DOHH2 (cell line): ENCODE results near the gene LHFPL6.

Source experiments
- H3F3A ChIP-seq: fragments of 200-600 bp; sonication (generic), shearing (Covaris generic); 2 replicates; pipeline ENCODE4 v1.6.0; 2016; ENCODE audit warnings: antibody characterized with exemption, mild to moderate bottlenecking; ENCODE audit not compliant: control insufficient read depth, insufficient read depth
- H3K27ac ChIP-seq: fragments of 200-600 bp; sonication (generic); 2 replicates; pipeline ENCODE4 v1.5.1; 2014; ENCODE audit warnings: low read depth, mild to moderate bottlenecking, low read length, moderate library complexity
- H3K27me3 ChIP-seq: fragments of 200-600 bp; sonication (generic); 2 replicates; pipeline ENCODE4 v1.6.1; 2014; ENCODE audit warnings: mild to moderate bottlenecking, low read length, mixed read lengths; ENCODE audit not compliant: control insufficient read depth
- H3K36me3 ChIP-seq: fragments of 200-600 bp; sonication (generic); 2 replicates; pipeline ENCODE4 v1.6.1; 2014; ENCODE audit warnings: mild to moderate bottlenecking, low read length, moderate library complexity, mixed read lengths; ENCODE audit not compliant: control insufficient read depth
- H3K4me1 ChIP-seq: fragments of 200-600 bp; sonication (generic); 2 replicates; pipeline ENCODE4 v1.6.1; 2014; ENCODE audit warnings: mild to moderate bottlenecking, low read length, mixed read lengths; ENCODE audit not compliant: control insufficient read depth
- H3K4me2 ChIP-seq: fragments of 200-600 bp; sonication (generic); 2 replicates; pipeline ENCODE4 v1.6.0; 2014; ENCODE audit warnings: mild to moderate bottlenecking, low read length, moderate library complexity
- H3K4me3 ChIP-seq: fragments of 200-600 bp; sonication (generic); 2 replicates; pipeline ENCODE4 v1.5.1; 2014; ENCODE audit warnings: mild to moderate bottlenecking, low read length, mixed read lengths
- H3K79me2 ChIP-seq: fragments of 200-600 bp; sonication (generic); 2 replicates; pipeline ENCODE4 v1.6.1; 2014; ENCODE audit warnings: mild to moderate bottlenecking, low read length, mixed read lengths; ENCODE audit not compliant: control insufficient read depth
- H3K9me2 ChIP-seq: fragments of 200-600 bp; sonication (generic); replicated peaks from 2 replicates; pipeline ENCODE4 v1.6.1; 2014; ENCODE audit warnings: mild to moderate bottlenecking, low read length, mixed read lengths; ENCODE audit not compliant: control insufficient read depth
- H3K9me3 ChIP-seq: fragments of 200-600 bp; sonication (generic); 2 replicates; pipeline ENCODE4 v1.6.1; 2014; ENCODE audit warnings: antibody characterized with exemption, low read length, mixed read lengths; ENCODE audit not compliant: control insufficient read depth, insufficient read depth
- H4K20me1 ChIP-seq: fragments of 200-600 bp; sonication (generic); 2 replicates; pipeline ENCODE4 v1.6.0; 2014; ENCODE audit warnings: low read depth, mild to moderate bottlenecking, antibody characterized with exemption, low read length, moderate library complexity; ENCODE audit not compliant: control insufficient read depth, insufficient read depth
- CTCF ChIP-seq: fragments of 200-600 bp; sonication (generic); IDR thresholded peaks from one replicate; pipeline ENCODE4 v1.5.1; 2014; ENCODE audit warnings: antibody characterized with exemption, mild to moderate bottlenecking, low read depth, low read length; ENCODE audit not compliant: poor library complexity, severe bottlenecking
- EZH2phosphoT487 ChIP-seq: fragments of 200-600 bp; sonication (generic); IDR thresholded peaks from 2 replicates; pipeline ENCODE4 v1.6.1; 2017; ENCODE audit warnings: borderline replicate concordance, mild to moderate bottlenecking, antibody characterized with exemption, low read length, moderate library complexity, mixed read lengths

The LHFPL6 gene

GRCh38 chr13:39322836-39323585 is 280.0 kb downstream of the LHFPL6 start:
- H3K27me3 ChIP-seq, result no peaks in the 10 kb centered on the region
- H3K4me1 ChIP-seq, result no peaks in the 10 kb centered on the region
- H3K79me2 ChIP-seq, result no peaks in the 10 kb centered on the region
- no peaks in the 10 kb centered on the region for H3K9me2 ChIP-seq
- H4K20me1 ChIP-seq, result no peaks in the 10 kb centered on the region
- no peaks in the 10 kb centered on the region for H3F3A ChIP-seq
- no peak overlapping the region for H3K4me3 ChIP-seq
- H3K4me2 ChIP-seq, result no peak overlapping the region
- no peaks in the 10 kb centered on the region for H3K36me3 ChIP-seq
- TF ChIP-seq CTCF (no peak), EZH2phosphoT487 (no peak)
- no peak overlapping the region for H3K27ac ChIP-seq
- peaks cover 5% of the 10 kb centered on the region; the same call in 1 of the 2 replicates for H3K9me3 ChIP-seq

GRCh38 chr13:39321574-39321973 is 281.4 kb downstream of the LHFPL6 start:
- TF ChIP-seq CTCF (no peak), EZH2phosphoT487 (no peak)
- H3K27me3 ChIP-seq, result no peaks in the 10 kb centered on the region
- H3K4me3 ChIP-seq, result no peak overlapping the region
- H4K20me1 ChIP-seq, result no peaks in the 10 kb centered on the region
- H3K36me3 ChIP-seq, result no peaks in the 10 kb centered on the region
- peaks cover 5% of the 10 kb centered on the region; the same call in 1 of the 2 replicates for H3K9me3 ChIP-seq
- no peaks in the 10 kb centered on the region for H3K79me2 ChIP-seq
- H3K27ac ChIP-seq, result no peak overlapping the region
- no peaks in the 10 kb centered on the region for H3K9me2 ChIP-seq
- H3F3A ChIP-seq, result no peaks in the 10 kb centered on the region
- no peak overlapping the region for H3K4me2 ChIP-seq
- H3K4me1 ChIP-seq, result no peaks in the 10 kb centered on the region

GRCh38 chr13:39318161-39318560 is 284.8 kb downstream of the LHFPL6 start:
- H3K4me2 ChIP-seq, result no peak overlapping the region
- no peak overlapping the region for H3K4me3 ChIP-seq
- H4K20me1 ChIP-seq, result no peaks in the 10 kb centered on the region
- H3K9me3 ChIP-seq, result no peaks in the 10 kb centered on the region
- H3K9me2 ChIP-seq, result no peaks in the 10 kb centered on the region
- no peaks in the 10 kb centered on the region for H3K36me3 ChIP-seq
- no peak overlapping the region for H3K27ac ChIP-seq
- no peak for TF ChIP-seq EZH2phosphoT487
- no peak for TF ChIP-seq CTCF
- H3K27me3 ChIP-seq, result no peaks in the 10 kb centered on the region
- H3F3A ChIP-seq, result no peaks in the 10 kb centered on the region
- H3K79me2 ChIP-seq, result no peaks in the 10 kb centered on the region
- H3K4me1 ChIP-seq, result no peaks in the 10 kb centered on the region
